OCI-LY3 (cell line): ENCODE data around the gene MRM2.

ENCODE experiments used
- H2AFZ ChIP-seq: fragments of 200-600, 300-600 bp; shearing (Covaris generic); 2 replicates; pipeline ENCODE4 v1.6.0; 2014; ENCODE audit warnings: antibody characterized with exemption, low read depth, low read length
- H3K27ac ChIP-seq: fragments of 200-600, 300-600 bp; sonication (generic); 2 replicates; pipeline ENCODE4 v1.5.1; 2014; ENCODE audit warnings: mild to moderate bottlenecking, low read length, moderate library complexity, mixed read lengths
- H3K27me3 ChIP-seq: fragments of 200-600, 300-600 bp; sonication (generic); 2 replicates; pipeline ENCODE4 v1.6.1; 2014; ENCODE audit warnings: low read depth, low read length, mixed read lengths
- H3K36me3 ChIP-seq: fragments of 200-600, 300-600 bp; sonication (generic); replicated peaks from 2 replicates; pipeline ENCODE3; 2014; ENCODE audit warnings: low read depth, low read length, mixed read lengths
- H3K4me1 ChIP-seq: fragments of 300-600, 200-600 bp; sonication (generic); 2 replicates; pipeline ENCODE4 v1.6.1; 2014; ENCODE audit warnings: low read length, mixed read lengths
- H3K4me2 ChIP-seq: fragments of 200-600, 300-600 bp; sonication (generic); 2 replicates; pipeline ENCODE4 v1.6.1; 2014; ENCODE audit warnings: low read length, mixed read lengths
- H3K4me3 ChIP-seq: fragments of 300-600, 200-600 bp; sonication (generic); 2 replicates; pipeline ENCODE4 v1.5.1; 2014; ENCODE audit warnings: antibody characterized with exemption, mild to moderate bottlenecking, low read length, moderate library complexity
- H3K79me2 ChIP-seq: fragments of 300-600, 200-600 bp; shearing (Covaris generic); 2 replicates; pipeline ENCODE4 v1.6.1; 2014; ENCODE audit warnings: mild to moderate bottlenecking, low read length, mixed read lengths
- H3K9ac ChIP-seq: fragments of 300-600, 200-600 bp; shearing (Covaris generic); 2 replicates; pipeline ENCODE4 v1.6.0; 2014; ENCODE audit warnings: mild to moderate bottlenecking, low read length, moderate library complexity
- H3K9me3 ChIP-seq: fragments of 200-600, 300-600 bp; shearing (Covaris generic); 2 replicates; pipeline ENCODE4 v1.6.1; 2014; ENCODE audit warnings: low read length, mixed read lengths; ENCODE audit not compliant: insufficient read depth
- H4K20me1 ChIP-seq: fragments of 200-600, 300-600 bp; sonication (generic); 2 replicates; pipeline ENCODE4 v1.6.1; 2016; ENCODE audit warnings: low read length, mixed read lengths; ENCODE audit not compliant: insufficient read depth
- EZH2phosphoT487 ChIP-seq: fragments of 200-600 bp; shearing (Covaris generic); IDR thresholded peaks from 2 replicates; pipeline ENCODE4 v1.6.1; 2018; ENCODE audit warnings: antibody characterized with exemption, mixed run types, low read depth
- TF ChIP-seq, protein P1 (sequence below): fragments of 200-600, 300-600 bp; sonication (generic); IDR thresholded peaks from 2 replicates; pipeline ENCODE4 v1.5.1; 2014; ENCODE audit warnings: antibody characterized with exemption, low read length, low read depth

The MRM2 gene

DNA sequence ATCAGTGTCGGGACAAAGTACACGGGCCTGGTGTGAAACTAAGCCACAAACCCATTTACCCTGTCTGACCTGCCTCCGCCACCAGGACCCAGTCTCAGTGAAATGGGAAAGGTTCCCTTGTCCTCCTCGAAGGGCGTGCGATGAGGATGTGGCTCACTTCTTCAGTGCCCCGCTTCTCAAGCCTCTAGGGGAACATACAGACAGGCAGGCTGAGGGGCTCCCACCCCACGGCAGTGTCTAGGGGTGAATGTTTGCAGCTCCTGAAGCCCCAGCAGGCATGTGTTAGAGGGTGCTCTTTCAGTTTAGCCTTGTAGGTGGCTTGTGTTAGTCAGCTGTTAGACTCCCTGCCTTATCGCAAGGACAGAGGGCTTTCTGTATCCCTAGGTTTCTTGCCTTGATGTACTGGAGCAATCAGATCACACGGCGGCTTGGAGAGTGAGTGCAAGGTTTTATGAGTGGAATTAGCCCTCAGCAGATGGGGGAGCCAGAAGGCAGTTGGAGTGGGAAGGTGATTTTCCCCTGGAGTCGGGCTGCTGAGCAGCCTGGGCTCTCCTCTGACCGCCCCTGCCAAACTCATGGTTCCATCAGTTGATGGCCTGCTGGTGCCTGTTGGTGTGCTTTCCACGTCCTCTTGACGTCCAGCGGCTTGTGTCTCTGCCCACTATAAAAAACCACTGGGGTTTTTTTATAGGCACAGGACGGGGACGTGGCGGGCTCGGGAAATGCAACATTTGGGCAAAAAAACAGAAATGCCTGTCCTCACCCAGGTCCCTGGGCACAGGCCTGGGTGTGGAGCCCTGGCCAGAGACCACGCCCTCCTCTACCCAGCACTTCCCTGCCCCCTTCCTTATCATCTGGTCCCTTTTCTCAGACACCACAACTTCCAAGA, 780 bp upstream of the MRM2 start:
- TF ChIP-seq, protein P1, sequence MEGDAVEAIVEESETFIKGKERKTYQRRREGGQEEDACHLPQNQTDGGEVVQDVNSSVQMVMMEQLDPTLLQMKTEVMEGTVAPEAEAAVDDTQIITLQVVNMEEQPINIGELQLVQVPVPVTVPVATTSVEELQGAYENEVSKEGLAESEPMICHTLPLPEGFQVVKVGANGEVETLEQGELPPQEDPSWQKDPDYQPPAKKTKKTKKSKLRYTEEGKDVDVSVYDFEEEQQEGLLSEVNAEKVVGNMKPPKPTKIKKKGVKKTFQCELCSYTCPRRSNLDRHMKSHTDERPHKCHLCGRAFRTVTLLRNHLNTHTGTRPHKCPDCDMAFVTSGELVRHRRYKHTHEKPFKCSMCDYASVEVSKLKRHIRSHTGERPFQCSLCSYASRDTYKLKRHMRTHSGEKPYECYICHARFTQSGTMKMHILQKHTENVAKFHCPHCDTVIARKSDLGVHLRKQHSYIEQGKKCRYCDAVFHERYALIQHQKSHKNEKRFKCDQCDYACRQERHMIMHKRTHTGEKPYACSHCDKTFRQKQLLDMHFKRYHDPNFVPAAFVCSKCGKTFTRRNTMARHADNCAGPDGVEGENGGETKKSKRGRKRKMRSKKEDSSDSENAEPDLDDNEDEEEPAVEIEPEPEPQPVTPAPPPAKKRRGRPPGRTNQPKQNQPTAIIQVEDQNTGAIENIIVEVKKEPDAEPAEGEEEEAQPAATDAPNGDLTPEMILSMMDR: no peak
- no peak for TF ChIP-seq EZH2phosphoT487
- H3K4me3 ChIP-seq: peak overlapping the region; percentile 96
- no peaks in the 10 kb centered on the region for H3K27me3 ChIP-seq
- peak overlapping the region; percentile 94 for H3K4me2 ChIP-seq
- peaks cover 42% of the 10 kb centered on the region for H3K79me2 ChIP-seq
- H3K27ac ChIP-seq: peak overlapping the region; percentile 53
- peaks cover 17% of the 10 kb centered on the region for H3K36me3 ChIP-seq
- peaks cover 18% of the 10 kb centered on the region for H3K4me1 ChIP-seq
- H3K9ac ChIP-seq: peak overlapping the region; percentile 92
- H4K20me1 ChIP-seq: no peaks in the 10 kb centered on the region
- no peak overlapping the region; the same call in 1 of the 2 replicates for H2AFZ ChIP-seq
- H3K9me3 ChIP-seq: no peaks in the 10 kb centered on the region

DNA sequence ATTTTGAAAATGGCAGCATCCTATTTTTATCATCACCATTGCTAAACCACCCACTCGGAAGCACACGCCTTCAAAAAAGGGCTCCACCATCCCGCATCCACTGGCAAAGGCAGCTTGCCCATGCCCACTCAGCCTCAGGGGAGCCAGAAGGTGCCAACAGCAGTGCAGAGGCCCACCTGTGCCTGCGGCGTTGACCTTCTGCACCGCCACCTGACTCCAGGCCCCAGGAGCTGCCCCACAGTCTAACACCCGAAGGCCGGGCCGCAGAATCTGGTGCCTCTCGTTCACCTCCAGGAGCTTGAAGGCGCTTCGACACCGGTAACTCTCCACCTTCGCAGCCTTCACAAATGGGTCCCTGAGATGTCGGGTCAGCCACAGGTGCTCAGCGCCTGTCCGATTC, 2.8 kb downstream of the MRM2 start:
- no peaks in the 10 kb centered on the region for H3K9me3 ChIP-seq
- no peak overlapping the region for H3K4me3 ChIP-seq
- peaks cover 51% of the 10 kb centered on the region for H3K79me2 ChIP-seq
- peaks cover 40% of the 10 kb centered on the region for H3K36me3 ChIP-seq
- H3K9ac ChIP-seq: no peak overlapping the region
- TF ChIP-seq, protein P1: no peak
- no peak for TF ChIP-seq EZH2phosphoT487
- H2AFZ ChIP-seq: no peak overlapping the region
- no peaks in the 10 kb centered on the region for H3K27me3 ChIP-seq
- no peak overlapping the region for H3K4me2 ChIP-seq
- H4K20me1 ChIP-seq: no peaks in the 10 kb centered on the region
- H3K27ac ChIP-seq: no peak overlapping the region
- H3K4me1 ChIP-seq: peaks cover 32% of the 10 kb centered on the region

DNA sequence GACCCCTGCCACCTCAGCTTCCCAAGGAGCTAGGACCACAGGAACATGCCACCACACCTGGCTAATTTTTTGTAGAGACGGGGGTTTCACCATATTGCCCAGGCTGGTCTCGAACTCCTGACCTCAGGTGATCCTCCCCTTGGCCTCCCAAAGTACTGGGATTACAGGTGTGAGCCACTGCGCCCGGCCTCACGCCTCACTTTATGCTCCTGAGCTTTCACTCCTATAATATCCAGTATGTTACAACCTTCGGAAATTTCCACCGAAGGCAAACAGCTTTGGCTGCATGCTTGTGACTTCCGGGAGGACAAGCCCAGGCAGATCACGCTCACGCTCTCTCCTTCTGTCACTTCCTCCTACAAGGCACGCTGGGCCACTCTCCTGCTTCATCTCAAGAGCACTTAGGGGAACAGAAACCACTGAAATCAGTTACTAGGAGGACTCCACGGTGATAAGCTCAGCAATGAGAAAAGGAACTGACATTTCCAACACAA, 4.8 kb downstream of the MRM2 start:
- peaks cover 40% of the 10 kb centered on the region for H3K36me3 ChIP-seq
- TF ChIP-seq EZH2phosphoT487: no peak
- TF ChIP-seq, protein P1: no peak
- H3K4me3 ChIP-seq: peak overlapping the region; percentile 38
- no peaks in the 10 kb centered on the region for H3K27me3 ChIP-seq
- H3K4me2 ChIP-seq: peak overlapping the region; percentile 57
- H3K9me3 ChIP-seq: no peaks in the 10 kb centered on the region
- peaks cover 29% of the 10 kb centered on the region for H3K4me1 ChIP-seq
- H3K79me2 ChIP-seq: peaks cover 49% of the 10 kb centered on the region
- peak overlapping the region; percentile 67; the same call in 1 of the 2 replicates for H3K9ac ChIP-seq
- no peak overlapping the region for H2AFZ ChIP-seq
- H3K27ac ChIP-seq: peak overlapping the region; percentile 98
- no peaks in the 10 kb centered on the region for H4K20me1 ChIP-seq

DNA sequence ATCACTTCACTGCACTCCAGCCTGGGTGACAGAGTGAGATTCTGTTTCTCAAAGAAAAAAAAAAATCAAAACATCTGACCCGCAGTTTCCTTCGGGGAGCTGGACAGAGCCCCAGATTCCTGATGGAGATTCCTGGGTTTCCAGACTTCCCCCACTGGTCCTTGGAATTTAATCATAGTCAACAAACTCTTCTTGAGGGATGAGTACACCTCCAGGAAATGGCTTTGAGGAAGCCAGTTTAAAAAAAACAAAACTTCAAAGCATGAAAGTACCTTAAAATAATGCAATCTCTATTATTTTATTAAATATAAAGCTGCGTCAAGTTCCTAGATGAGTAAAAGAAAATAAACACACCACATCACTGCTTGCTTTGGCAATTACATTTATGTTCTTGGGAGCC, 8.1 kb downstream of the MRM2 start:
- Histone ChIP-seq H2AFZ (no peak overlapping the region), H3K27me3 (no peaks in the 10 kb centered on the region), H3K36me3 (peaks cover 30% of the 10 kb centered on the region), H3K9me3 (no peaks in the 10 kb centered on the region), H3K4me3 (no peak overlapping the region), H3K27ac (no peak overlapping the region), H3K9ac (no peak overlapping the region), H3K79me2 (peaks cover 50% of the 10 kb centered on the region), H3K4me2 (no peak overlapping the region), H3K4me1 (peaks cover 29% of the 10 kb centered on the region), H4K20me1 (0 out of 2 replicates have a peak, but pooled peaks cover 4% of the 10 kb centered on the region)
- TF ChIP-seq, protein P1: no peak
- no peak for TF ChIP-seq EZH2phosphoT487
